Keratinocyte (primary cell): ENCODE results near the gene CCSER1. TPM values are rescaled to one million over a fixed set of nuclear protein-coding genes. Genes with fewer than 3 reads are reported as not detected.

ENCODE experiments used
- DNase-seq: peaks from one replicate; pipeline ENCODE4 v3.0.0-alpha.2; 2011; ENCODE audit warnings: low read depth, missing footprints, low spot score
- FAIRE-seq: peaks from 2 replicates; lab custom pipeline; 2011; peaks lifted over from hg19 to GRCh38; lab: Jason Lieb, UNC
- H2AFZ ChIP-seq: 2 replicates; pipeline ENCODE4 v1.6.0; 2012; ENCODE audit warnings: low read length, control low read depth, inconsistent platforms; ENCODE audit not compliant: control insufficient read depth
- H3K27ac ChIP-seq: 2 replicates; pipeline ENCODE4 v1.5.1; 2011; ENCODE audit warnings: low read length; ENCODE audit not compliant: control insufficient read depth, insufficient read depth
- H3K27me3 ChIP-seq: 3 replicates; pipeline ENCODE4 v1.6.0; 2011; ENCODE audit warnings: low read length; ENCODE audit not compliant: control insufficient read depth, insufficient read depth; ENCODE audit errors: extremely low read depth
- H3K36me3 ChIP-seq, 2 experiments: 2 replicates in 1 of 2; 3 replicates in 1 of 2; pipeline ENCODE4 v1.5.1; 2011; ENCODE audit warnings: low read length in 2 of 2, mild to moderate bottlenecking in 1 of 2; ENCODE audit not compliant: control insufficient read depth in 2 of 2, insufficient read depth in 2 of 2; ENCODE audit errors: extremely low read depth in 1 of 2
- H3K4me1 ChIP-seq: 3 replicates; pipeline ENCODE4 v1.5.1; 2011; ENCODE audit warnings: low read length; ENCODE audit not compliant: control insufficient read depth, insufficient read depth; ENCODE audit errors: extremely low read depth
- H3K4me2 ChIP-seq: 3 replicates; pipeline ENCODE4 v1.6.0; 2011; ENCODE audit warnings: low read depth, low read length; ENCODE audit not compliant: control insufficient read depth, insufficient read depth; ENCODE audit errors: extremely low read depth
- H3K4me3 ChIP-seq, 3 experiments: fragments of 200-600 bp in 1 of 3; sonication (generic) in 1 of 3; 2 replicates in 2 of 3; 3 replicates in 1 of 3; pipeline ENCODE4 v1.5.1; 2011 to 2016; ENCODE audit warnings: low read length in 3 of 3, mild to moderate bottlenecking in 3 of 3, control low read depth in 2 of 3, inconsistent platforms in 1 of 3, low read depth in 1 of 3, mixed read lengths in 1 of 3, mixed run types in 1 of 3, moderate library complexity in 1 of 3; ENCODE audit not compliant: control insufficient read depth in 2 of 3, insufficient read depth in 2 of 3; ENCODE audit errors: extremely low read depth in 1 of 3
- H3K79me2 ChIP-seq: 2 replicates; pipeline ENCODE4 v1.6.0; 2012; ENCODE audit warnings: low read length; ENCODE audit not compliant: control insufficient read depth, insufficient read depth
- H3K9ac ChIP-seq: 3 replicates; pipeline ENCODE4 v1.6.0; 2011; ENCODE audit warnings: low read length; ENCODE audit not compliant: control insufficient read depth, insufficient read depth; ENCODE audit errors: extremely low read depth
- H3K9me1 ChIP-seq: 3 replicates; pipeline ENCODE4 v1.6.0; 2011; ENCODE audit warnings: low read length; ENCODE audit not compliant: control insufficient read depth, insufficient read depth; ENCODE audit errors: extremely low read depth
- H3K9me3 ChIP-seq: 2 replicates; pipeline ENCODE4 v1.5.1; 2012; ENCODE audit warnings: low read depth, low read length; ENCODE audit not compliant: control insufficient read depth
- H4K20me1 ChIP-seq: 3 replicates; pipeline ENCODE4 v1.6.0; 2011; ENCODE audit warnings: low read length; ENCODE audit not compliant: control insufficient read depth, insufficient read depth; ENCODE audit errors: extremely low read depth
- EZH2 ChIP-seq: IDR thresholded peaks from one replicate; pipeline ENCODE4 v1.6.1; 2012; ENCODE audit warnings: inconsistent platforms, mild to moderate bottlenecking, low read length, moderate library complexity
- dilution Hi-C: fragments of 300-500 bp; cut with MboI; formaldehyde crosslinking; loops from one replicate; pipeline ENCODE4 v1.7.0; 2020; ENCODE audit warnings: low sequenced_read_pairs; ENCODE audit not compliant: extremely low pct_ligation_motif_present
- polyA plus RNA-seq, 5 experiments: library from polyadenylated mRNA; depleted of rRNA in 3 of 5; stranded (reverse) in 3 of 5; stranded (forward) in 1 of 5; unstranded in 1 of 5; fragments of >200 nt; gene quantifications; 1 replicate in 1 of 5; 2 replicates in 3 of 5; 3 replicates in 1 of 5; pipeline versions ENCODE4 v1.2.1 to v1.2.3, GENCODE V29; 2011 to 2012; ENCODE audit warnings: missing spikeins in 2 of 5, low read depth in 1 of 5, low replicate concordance in 1 of 5
- TF ChIP-seq, protein P1 (sequence below), 3 experiments: IDR thresholded peaks in 1 of 3; conservative IDR thresholded peaks in 1 of 3; optimal IDR thresholded peaks in 1 of 3; 2 replicates in 2 of 3; 3 replicates in 1 of 3; pipeline versions ENCODE3 to v1.5.1; 2011; ENCODE audit warnings: low read length in 3 of 3, mild to moderate bottlenecking in 3 of 3, moderate library complexity in 2 of 3, control low read depth in 1 of 3, inconsistent platforms in 1 of 3; ENCODE audit not compliant: insufficient read depth in 2 of 3; ENCODE audit errors: extremely low read depth in 1 of 3

The CCSER1 gene
- polyA plus RNA-seq, 1 donor (not counting 4 experiments of a cell fraction or from before 2014, with no cell fraction given), result 1.2 TPM

- Histone ChIP-seq H3K9me3 (no peaks in the 10 kb centered on the region), H3K4me2 (no peak overlapping the region), H3K27ac (no peak overlapping the region), H3K27me3 (no peaks in the 10 kb centered on the region), H3K4me1 (no peaks in the 10 kb centered on the region), H4K20me1 (no peaks in the 10 kb centered on the region), H3K9me1 (no peaks in the 10 kb centered on the region), H3K36me3 (no peaks in the 10 kb centered on the region), H2AFZ (no peak overlapping the region), H3K4me3 (no peak overlapping the region), H3K9ac (no peak overlapping the region), H3K79me2 (no peaks in the 10 kb centered on the region)
- DNase-seq (no peak), FAIRE-seq (no peak)
- TF ChIP-seq, protein P1, sequence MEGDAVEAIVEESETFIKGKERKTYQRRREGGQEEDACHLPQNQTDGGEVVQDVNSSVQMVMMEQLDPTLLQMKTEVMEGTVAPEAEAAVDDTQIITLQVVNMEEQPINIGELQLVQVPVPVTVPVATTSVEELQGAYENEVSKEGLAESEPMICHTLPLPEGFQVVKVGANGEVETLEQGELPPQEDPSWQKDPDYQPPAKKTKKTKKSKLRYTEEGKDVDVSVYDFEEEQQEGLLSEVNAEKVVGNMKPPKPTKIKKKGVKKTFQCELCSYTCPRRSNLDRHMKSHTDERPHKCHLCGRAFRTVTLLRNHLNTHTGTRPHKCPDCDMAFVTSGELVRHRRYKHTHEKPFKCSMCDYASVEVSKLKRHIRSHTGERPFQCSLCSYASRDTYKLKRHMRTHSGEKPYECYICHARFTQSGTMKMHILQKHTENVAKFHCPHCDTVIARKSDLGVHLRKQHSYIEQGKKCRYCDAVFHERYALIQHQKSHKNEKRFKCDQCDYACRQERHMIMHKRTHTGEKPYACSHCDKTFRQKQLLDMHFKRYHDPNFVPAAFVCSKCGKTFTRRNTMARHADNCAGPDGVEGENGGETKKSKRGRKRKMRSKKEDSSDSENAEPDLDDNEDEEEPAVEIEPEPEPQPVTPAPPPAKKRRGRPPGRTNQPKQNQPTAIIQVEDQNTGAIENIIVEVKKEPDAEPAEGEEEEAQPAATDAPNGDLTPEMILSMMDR (optimal IDR thresholded peaks at IDR 0.05 in 1 of 3, IDR thresholded peaks at IDR 0.05 in 1 of 3, conservative IDR thresholded peaks at IDR 0.05 in 1 of 3; ENCODE audit: extremely low read depth in 1 of 3, insufficient read depth in 2 of 3, low read length in 3 of 3), result no peak
- TF ChIP-seq EZH2, result no peak
- dilution Hi-C loops, result no loop called here
These were observed 625.9 kb downstream of the CCSER1 start for GRCh38 chr4:90753068-90753467.

GRCh38 chr4:90757534-90758060 is 630.4 kb downstream of the CCSER1 start:
- Histone ChIP-seq H3K79me2 (no peaks in the 10 kb centered on the region), H3K36me3 (no peaks in the 10 kb centered on the region), H3K27ac (no peak overlapping the region), H4K20me1 (no peaks in the 10 kb centered on the region), H3K27me3 (no peaks in the 10 kb centered on the region), H3K4me3 (no peak overlapping the region), H2AFZ (no peak overlapping the region), H3K9me3 (no peaks in the 10 kb centered on the region), H3K9me1 (no peaks in the 10 kb centered on the region), H3K4me1 (no peaks in the 10 kb centered on the region), H3K9ac (no peak overlapping the region), H3K4me2 (no peak overlapping the region)
- dilution Hi-C loops, result no loop called here
- TF ChIP-seq, protein P1 (optimal IDR thresholded peaks at IDR 0.05 in 1 of 3, IDR thresholded peaks at IDR 0.05 in 1 of 3, conservative IDR thresholded peaks at IDR 0.05 in 1 of 3; ENCODE audit: extremely low read depth in 1 of 3, insufficient read depth in 2 of 3, low read length in 3 of 3), result no peak
- FAIRE-seq (no peak), DNase-seq (no peak)
